Ishikawa (cell line): ENCODE measurements around the gene PTGFRN.

Source experiments
- EP300 ChIP-seq: IDR thresholded peaks from 2 replicates; pipeline ENCODE4 v1.6.1; 2012; ENCODE audit warnings: borderline replicate concordance
- TCF12 ChIP-seq: IDR thresholded peaks from 2 replicates; pipeline ENCODE4 v1.6.1; 2012; ENCODE audit warnings: low read depth
- TF ChIP-seq, protein P1 (sequence below): IDR thresholded peaks from 2 replicates; pipeline ENCODE4 v1.6.1; 2012; ENCODE audit warnings: low read depth, mild to moderate bottlenecking

DNA sequence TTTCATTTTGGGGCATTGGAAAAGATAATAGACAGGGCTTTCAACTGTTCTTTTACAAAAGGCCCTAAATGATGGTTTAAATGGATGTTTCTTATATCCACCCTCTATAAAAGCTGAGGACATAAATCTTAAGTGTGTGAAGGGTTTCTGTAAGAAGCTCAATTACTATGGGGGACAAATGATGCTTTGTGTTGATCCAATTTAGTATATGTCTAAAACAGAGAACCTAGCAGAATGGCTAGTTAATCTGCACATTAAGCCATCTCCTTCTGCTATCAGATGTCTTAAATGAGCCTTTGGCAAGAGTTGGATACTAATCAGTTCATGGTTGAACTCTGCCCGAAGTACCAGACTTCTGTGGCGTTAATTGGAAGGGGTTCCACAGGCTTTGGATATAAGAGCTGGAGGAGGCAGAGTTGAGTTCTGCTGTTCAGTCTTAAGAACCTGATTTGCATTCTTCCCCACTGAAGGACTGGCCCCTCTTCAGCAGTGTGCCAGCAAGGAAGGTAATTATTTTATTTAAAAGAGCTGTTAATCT lies 43.1 kb downstream of the PTGFRN start:
- TF ChIP-seq EP300: no peak
- TF ChIP-seq, protein P1, sequence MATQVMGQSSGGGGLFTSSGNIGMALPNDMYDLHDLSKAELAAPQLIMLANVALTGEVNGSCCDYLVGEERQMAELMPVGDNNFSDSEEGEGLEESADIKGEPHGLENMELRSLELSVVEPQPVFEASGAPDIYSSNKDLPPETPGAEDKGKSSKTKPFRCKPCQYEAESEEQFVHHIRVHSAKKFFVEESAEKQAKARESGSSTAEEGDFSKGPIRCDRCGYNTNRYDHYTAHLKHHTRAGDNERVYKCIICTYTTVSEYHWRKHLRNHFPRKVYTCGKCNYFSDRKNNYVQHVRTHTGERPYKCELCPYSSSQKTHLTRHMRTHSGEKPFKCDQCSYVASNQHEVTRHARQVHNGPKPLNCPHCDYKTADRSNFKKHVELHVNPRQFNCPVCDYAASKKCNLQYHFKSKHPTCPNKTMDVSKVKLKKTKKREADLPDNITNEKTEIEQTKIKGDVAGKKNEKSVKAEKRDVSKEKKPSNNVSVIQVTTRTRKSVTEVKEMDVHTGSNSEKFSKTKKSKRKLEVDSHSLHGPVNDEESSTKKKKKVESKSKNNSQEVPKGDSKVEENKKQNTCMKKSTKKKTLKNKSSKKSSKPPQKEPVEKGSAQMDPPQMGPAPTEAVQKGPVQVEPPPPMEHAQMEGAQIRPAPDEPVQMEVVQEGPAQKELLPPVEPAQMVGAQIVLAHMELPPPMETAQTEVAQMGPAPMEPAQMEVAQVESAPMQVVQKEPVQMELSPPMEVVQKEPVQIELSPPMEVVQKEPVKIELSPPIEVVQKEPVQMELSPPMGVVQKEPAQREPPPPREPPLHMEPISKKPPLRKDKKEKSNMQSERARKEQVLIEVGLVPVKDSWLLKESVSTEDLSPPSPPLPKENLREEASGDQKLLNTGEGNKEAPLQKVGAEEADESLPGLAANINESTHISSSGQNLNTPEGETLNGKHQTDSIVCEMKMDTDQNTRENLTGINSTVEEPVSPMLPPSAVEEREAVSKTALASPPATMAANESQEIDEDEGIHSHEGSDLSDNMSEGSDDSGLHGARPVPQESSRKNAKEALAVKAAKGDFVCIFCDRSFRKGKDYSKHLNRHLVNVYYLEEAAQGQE: no peak
- TF ChIP-seq TCF12: no peak
